ENCODE results near the gene BUB3. TPM values are rescaled to one million over a fixed set of nuclear protein-coding genes. Genes with fewer than 3 reads are reported as not detected.
A peak's percentile ranks its signal among the peaks of the same experiment; 100 is the strongest.

BUB3 gene
- total and polyA plus RNA-seq, 2 experiments from 2014 or later = 88.8 to 147 TPM

DNA sequence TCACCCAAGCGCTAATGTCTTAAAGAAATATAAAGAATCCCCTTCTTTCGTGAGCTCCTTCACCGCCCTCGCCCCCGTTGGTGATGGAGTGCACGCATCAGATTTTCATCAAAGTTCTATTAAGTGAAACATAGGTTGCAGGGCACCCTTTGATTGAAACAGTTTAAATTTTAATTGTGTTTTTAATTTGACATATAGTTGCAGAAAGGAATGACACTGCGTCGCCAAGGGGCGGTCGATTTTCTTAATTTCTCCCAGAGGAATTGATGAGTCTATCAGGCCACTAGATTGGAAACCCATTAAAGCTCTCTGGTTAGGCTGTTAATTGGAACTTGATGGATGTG, 10.4 kb upstream of the BUB3 start:
- Histone ChIP-seq H3K4me3 (no peak overlapping the region), H3K27ac (no peak overlapping the region), H3K9me3 (ENCODE audit: low read depth) (no peaks in the 10 kb centered on the region), H3K36me3 (no peaks in the 10 kb centered on the region), H3K4me1 (ENCODE audit: low read depth) (peaks cover 9% of the 10 kb centered on the region), H3K27me3 (peaks cover 100% of the 10 kb centered on the region)
- no peak for TF ChIP-seq CTCF (IDR thresholded peaks at IDR 0.05; ENCODE audit: low read depth, low read length)
- no peak for DNase-seq (ENCODE audit: low read depth in 1 of 2, low spot score in 1 of 2)

DNA sequence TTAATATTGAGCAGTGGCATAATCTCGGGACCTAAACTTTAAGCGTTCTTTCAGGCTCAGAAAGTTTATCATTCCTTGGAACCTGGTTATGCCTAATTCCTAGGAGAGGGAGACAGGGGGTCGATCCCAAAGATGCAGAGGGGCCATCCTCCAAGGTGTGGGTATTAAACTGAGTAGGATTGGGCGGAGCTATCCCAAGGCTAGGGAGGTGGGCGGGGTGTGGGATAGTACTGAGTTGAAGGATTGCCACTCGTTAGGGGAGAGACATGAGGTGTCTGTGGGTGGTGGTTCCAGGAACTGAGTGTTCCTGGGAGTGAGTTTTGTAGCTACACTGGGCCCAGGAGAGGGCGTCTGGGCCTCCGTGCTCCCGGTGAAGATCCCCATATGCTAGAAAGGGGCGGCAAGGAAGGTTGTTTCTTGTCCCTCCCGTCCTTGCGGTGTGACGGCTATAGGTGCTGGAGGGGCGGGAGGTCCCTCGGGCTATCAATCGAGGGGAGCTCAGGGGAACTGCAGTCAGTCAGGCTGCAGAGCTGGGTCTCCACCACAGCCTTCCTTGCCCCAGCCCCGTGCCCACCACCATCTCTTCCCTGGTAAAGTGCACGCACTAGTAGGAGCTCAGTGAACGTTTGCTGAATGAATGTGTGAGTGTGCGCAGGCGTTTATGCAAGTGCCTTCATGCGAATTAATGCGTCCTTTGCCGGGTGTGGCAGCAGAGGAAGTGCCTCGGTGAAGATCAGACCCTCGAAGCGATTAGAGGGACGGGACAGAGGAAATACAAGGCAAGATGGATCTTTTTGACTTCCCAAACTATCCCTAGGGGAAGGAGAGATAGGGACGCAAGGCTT, 9.3 kb upstream of the BUB3 start:
- TF ChIP-seq CTCF (IDR thresholded peaks at IDR 0.05; ENCODE audit: low read depth, low read length) = peak; percentile 12
- no peak for DNase-seq (ENCODE audit: low read depth in 1 of 2, low spot score in 1 of 2)
- Histone ChIP-seq H3K36me3 (no peaks in the 10 kb centered on the region), H3K27ac (no peak overlapping the region), H3K4me3 (no peak overlapping the region), H3K4me1 (ENCODE audit: low read depth) (peaks cover 4% of the 10 kb centered on the region), H3K27me3 (peaks cover 100% of the 10 kb centered on the region), H3K9me3 (ENCODE audit: low read depth) (no peaks in the 10 kb centered on the region)

DNA sequence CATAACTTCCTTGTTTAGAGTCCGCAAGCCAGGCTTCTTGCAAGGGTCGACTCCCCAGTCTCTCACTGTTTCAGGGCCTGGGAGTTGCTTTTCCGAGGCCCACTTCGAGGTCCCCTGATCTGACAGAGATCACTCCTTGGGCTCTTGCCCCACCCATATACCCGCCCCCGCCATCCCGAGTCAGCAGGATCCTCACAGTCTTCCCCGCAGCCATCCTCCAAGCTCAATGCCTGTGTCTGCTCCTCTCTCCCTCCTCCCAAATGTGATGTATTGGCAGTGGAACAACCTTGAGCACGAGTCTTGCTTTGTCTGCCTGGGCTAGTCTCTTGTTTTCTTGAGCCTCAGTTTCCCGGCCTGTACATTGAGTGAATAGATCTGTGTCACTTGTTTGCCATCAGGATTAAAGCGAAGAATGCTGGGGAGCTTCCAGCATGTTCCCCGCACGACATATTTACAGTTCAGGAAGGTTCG, 8.6 kb upstream of the BUB3 start:
- no peaks in the 10 kb centered on the region for H3K9me3 ChIP-seq (ENCODE audit: low read depth)
- no peaks in the 10 kb centered on the region for H3K36me3 ChIP-seq
- no peak for DNase-seq (ENCODE audit: low read depth in 1 of 2, low spot score in 1 of 2)
- no peak for TF ChIP-seq CTCF (IDR thresholded peaks at IDR 0.05; ENCODE audit: low read depth, low read length)
- no peak overlapping the region for H3K4me3 ChIP-seq
- peaks cover 4% of the 10 kb centered on the region for H3K4me1 ChIP-seq (ENCODE audit: low read depth)
- H3K27ac ChIP-seq = no peak overlapping the region
- H3K27me3 ChIP-seq = peaks cover 100% of the 10 kb centered on the region

DNA sequence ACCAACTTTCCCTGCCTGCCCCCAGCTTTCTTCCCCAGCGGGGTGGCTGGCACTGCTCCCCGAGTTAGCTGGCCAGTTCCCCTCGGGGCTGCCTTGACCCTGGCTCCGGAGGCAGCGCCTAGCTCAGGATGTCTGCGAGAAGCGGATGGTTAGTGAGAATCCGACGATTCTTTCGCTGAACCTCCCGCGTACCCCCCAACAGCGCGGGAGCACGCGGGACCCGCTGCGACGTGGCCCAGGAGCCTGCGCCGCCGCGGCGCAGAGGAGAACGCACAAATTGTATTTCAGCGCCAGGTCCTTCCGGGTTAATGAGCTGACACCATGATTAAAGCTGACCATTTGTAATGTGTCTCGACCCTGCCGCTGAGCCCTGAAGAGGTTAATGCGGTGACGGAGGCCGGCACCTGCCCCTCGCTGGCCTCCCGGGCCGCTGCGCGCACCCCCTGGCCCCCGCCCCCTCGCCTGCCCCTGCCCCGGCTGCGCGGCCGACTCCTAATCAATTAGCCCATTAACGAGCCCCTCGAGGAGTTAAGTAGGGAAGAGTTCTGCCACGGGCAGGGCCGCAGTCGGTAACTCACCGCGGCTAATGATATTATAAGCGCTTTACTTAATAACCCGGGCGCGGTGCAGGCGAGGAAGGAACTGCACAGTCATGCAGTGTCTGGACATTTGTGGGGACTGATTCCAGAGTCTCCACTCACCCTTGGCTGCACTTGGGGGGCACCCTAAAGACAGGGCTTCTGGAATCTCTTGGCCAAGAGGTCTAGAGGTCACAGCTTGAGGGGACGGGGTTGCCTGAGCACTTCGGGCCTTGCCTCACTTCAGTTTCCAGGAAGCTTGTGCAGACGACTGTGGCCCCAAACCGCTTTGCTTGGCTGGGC, 7.9 kb upstream of the BUB3 start:
- Histone ChIP-seq H3K9me3 (ENCODE audit: low read depth) (no peaks in the 10 kb centered on the region), H3K4me1 (ENCODE audit: low read depth) (peaks cover 11% of the 10 kb centered on the region), H3K4me3 (no peak overlapping the region), H3K27me3 (peaks cover 100% of the 10 kb centered on the region), H3K36me3 (no peaks in the 10 kb centered on the region), H3K27ac (no peak overlapping the region)
- TF ChIP-seq CTCF (IDR thresholded peaks at IDR 0.05; ENCODE audit: low read depth, low read length) = no peak
- no peak for DNase-seq (ENCODE audit: low read depth in 1 of 2, low spot score in 1 of 2)

DNA sequence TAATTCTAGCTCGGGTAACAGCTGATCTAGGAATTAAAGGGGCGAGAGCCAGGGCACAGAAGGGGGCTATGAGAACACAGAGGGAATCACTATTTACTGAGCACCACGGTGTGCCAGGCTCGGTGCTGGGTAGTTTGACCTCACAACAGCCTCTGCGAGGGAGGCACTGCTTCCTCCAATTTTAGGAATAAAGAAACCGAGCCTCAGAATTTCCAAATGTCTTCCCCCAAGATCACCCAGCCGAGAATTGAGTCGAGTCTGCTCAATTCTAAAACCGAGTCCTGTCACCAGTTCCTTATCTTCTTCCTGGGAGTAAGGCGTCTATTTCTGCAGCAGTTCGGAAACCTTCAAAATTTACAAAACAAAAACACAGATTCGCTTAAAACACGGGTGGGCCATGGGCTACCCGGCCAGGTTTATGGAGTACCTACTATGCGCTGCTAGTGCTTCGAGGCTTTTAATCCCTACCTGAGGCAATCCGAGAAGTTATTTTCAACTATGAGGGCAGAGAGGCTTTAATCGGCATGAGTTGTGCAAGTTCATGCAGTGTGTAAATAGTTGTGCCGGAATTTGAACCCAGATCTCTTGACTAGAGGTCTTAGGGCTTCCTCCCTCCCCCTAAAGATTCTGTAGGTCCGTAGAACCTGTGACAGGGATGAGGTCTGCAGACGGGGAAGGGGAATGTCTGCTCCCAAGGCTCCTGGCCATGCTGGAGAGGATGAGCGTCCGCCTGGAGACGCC, 7.1 kb upstream of the BUB3 start:
- no peak overlapping the region for H3K4me3 ChIP-seq
- no peaks in the 10 kb centered on the region for H3K36me3 ChIP-seq
- H3K27me3 ChIP-seq = peaks cover 100% of the 10 kb centered on the region
- H3K9me3 ChIP-seq (ENCODE audit: low read depth) = no peaks in the 10 kb centered on the region
- no peak overlapping the region for H3K27ac ChIP-seq
- TF ChIP-seq CTCF (IDR thresholded peaks at IDR 0.05; ENCODE audit: low read depth, low read length) = no peak
- peaks cover 12% of the 10 kb centered on the region for H3K4me1 ChIP-seq (ENCODE audit: low read depth)
- DNase-seq (ENCODE audit: low read depth in 1 of 2, low spot score in 1 of 2) = no peak
